NCI-H146 treated with DMSO at 0.1 percent for 48 hours (cell line): Measurements from ENCODE around the gene FASTKD3.
A peak's percentile ranks its signal among the peaks of the same experiment; 100 is the strongest.

Source experiments
- DNase-seq: peaks from one replicate; lab custom pipeline; 2025; ENCODE audit not compliant: unreplicated experiment; lab: John Stamatoyannopoulos, UW

The FASTKD3 gene

GRCh38 chr5:7881816-7882215, 13.0 kb upstream of the FASTKD3 start:
- DNase-seq: no peak

- DNase-seq: no peak
Measured at GRCh38 chr5:7881091-7881490, 12.3 kb upstream of the FASTKD3 start.

DNA sequence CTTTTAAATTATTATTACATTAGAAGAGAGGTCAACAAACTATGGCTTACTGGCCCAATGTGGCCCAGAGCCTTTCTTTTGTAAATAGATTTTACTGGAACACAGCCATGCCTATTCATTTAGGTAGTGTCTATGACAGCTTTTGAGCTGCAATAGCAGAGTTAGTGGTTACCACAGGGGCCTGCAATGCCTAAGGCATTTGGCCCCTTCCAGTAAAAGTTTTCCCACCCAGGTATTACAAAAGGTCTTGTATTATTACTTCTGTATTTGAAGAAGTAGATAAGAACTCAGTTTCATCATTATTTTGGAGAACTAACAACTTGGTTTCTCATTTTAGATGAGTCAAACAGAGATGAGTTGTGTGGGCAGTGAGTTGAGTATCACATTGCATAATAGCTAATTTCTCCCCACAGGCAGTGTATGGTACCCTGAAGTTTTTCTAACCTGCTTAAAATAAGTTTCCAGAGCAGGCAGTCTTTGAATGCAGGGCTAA, 9.6 kb upstream of the FASTKD3 start:
- DNase-seq: no peak

DNA sequence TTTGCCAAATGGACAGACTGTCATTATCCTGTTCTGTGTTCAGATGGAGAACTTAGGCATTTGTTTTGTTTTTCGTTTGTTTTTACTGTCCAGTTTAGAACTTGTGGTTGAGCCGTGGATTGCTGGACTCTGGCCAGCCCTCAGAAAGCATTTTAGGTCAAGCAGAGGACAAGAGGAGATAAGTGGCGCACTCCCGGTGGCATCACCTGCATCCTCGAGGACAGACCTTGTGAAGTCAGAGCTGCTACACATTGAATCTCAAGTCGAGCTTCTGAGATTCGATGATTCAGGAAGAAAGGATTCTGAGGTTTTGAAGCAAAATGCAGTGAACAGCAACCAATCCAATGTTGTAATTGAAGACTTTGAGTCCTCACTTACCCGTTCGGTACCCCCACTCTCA, 9.0 kb upstream of the FASTKD3 start:
- no peak for DNase-seq

DNA sequence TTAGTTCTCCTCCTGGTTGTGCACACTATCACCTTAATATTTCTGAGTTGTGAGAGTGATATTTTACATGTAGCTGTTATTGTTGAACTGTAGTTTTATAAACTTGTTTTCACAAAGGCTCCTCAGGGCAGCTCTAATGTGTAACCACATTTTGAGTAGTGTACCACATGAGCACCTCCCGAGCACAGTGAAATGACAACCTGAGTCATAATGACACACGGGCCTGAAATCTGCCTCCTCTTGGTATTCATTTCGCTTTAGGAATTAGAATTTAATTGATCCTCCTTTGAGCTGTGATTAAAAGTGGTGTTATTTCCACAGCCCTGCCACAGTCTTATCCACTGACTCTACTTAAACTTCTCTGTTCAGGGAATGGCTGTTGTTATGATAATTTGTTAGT, 8.0 kb upstream of the FASTKD3 start:
- no peak for DNase-seq

DNA sequence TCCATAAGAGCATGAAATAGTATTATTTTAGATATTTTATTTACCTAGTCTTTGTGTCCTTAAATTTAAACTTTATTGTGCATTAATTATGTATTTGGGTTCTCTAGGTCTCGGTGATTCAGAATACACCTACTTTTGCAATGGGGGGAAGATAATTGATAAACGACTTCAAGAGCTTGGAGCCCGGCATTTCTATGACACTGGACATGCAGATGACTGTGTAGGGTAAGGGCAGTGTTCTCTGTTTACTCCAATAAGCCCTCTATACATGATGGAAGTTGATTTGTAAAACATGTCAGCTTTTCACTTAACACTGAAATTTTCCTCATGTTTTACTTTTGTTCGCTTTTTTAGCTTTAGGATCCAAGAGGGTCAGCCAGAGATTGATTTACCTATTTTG, 6.3 kb upstream of the FASTKD3 start:
- no peak for DNase-seq

DNA sequence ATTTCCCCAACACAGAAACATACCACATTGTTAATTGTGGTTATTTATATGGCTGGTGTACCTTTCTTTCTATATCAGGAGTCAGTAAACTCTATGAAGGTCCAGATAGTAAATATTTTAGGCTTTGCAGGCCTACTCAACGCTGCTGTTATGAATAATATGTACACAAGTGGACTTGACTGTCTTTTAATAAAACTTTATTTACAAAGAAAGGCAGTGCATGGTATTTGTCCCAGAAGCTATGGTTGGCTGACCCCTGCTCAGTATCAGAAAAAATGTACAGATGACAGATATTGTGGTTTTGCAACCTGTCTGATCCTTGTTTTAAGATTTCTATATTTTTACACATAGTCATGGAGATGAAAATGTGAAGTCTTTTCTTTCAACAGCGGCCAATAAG, 5.8 kb upstream of the FASTKD3 start:
- DNase-seq: no peak

GRCh38 chr5:7873216-7873615, 4.4 kb upstream of the FASTKD3 start:
- DNase-seq: no peak

- no peak for DNase-seq
Measured at GRCh38 chr5:7872517-7873130, 3.8 kb upstream of the FASTKD3 start.

GRCh38 chr5:7871653-7872052, 2.8 kb upstream of the FASTKD3 start:
- no peak for DNase-seq

DNA sequence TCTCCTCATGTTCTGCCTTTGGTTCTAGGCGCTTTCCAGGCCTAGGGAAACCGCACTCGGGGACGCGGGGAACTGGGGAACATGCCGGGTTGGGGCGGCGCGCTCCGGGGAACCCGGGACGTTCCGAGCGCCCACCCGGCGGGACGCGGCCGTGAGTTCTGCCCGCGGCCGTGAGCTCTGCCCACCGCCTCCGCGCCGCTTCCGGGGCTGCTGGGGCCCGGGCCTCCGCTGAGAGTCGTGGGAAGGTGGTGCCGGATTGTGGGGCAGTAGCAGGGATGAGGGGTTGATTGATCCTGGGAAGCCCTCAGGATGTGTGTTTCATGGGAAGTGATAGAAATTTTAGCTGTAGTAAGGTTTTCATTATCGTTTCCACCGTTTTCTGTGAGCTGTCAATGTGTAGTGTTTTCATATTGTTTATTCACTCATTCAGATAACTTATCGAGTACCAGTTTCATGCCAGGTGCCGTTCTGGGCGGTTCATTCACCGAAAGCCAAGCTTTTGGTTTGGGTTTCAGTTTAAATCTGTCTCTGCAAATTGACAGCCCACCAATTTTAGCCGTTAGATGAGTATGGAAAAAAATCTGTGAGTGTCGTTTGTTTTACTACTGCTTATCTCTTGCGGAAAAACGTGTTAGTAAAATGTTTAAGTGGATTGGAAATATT, 774 bp upstream of the FASTKD3 start:
- DNase-seq: no peak

- no peak for DNase-seq
Measured at GRCh38 chr5:7868427-7868772, 431 bp downstream of the FASTKD3 start.

DNA sequence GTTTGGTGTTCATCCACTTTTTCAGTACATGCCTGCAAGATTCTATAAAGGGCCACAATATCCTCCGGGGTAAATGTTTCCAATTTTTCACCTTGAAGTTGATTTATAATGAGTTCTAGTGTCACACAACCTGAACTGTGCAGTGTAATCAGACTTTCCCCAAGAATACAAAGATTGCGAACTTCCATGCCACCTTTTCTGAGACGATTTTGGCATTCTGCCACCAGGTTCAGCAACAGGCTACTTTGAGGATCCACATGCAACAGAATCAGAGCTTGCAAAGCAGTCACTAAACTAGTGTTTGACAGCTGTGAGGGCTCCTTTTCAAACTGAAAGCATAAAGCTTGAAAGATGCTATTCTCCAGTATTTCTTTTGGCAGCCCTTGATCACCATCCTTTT, 1.6 kb downstream of the FASTKD3 start:
- DNase-seq: no peak

- DNase-seq: no peak
Measured at GRCh38 chr5:7866196-7866595, 2.6 kb downstream of the FASTKD3 start.

GRCh38 chr5:7857926-7858632, 10.8 kb downstream of the FASTKD3 start:
- no peak for DNase-seq

- DNase-seq: no peak
Measured at GRCh38 chr5:7857361-7857760, 11.5 kb downstream of the FASTKD3 start.

- DNase-seq: peak; percentile 11
Measured at GRCh38 chr5:7856855-7857254, 12.0 kb downstream of the FASTKD3 start.

DNA sequence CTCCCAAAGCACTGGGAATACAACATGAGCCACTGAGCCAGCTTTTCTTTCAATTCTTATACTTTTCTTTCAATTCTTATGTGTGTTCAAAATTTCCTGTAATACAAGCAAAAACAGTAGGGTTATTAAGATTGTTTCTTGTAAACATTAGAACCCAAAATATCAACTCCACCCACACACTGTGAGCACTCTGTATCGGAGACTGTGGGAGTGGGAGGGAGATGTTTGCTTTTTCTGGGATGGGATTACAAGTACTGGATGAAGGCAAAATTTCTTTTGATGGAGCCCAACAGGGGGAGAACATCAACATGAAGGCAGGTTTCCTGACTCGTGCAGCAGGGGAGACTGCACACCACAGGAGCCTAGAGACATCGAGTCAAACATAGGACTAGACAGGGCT, 13.2 kb downstream of the FASTKD3 start:
- DNase-seq: no peak

GRCh38 chr5:7852988-7853387, 15.8 kb downstream of the FASTKD3 start:
- DNase-seq: no peak

- DNase-seq: no peak
Measured at GRCh38 chr5:7852542-7852941, 16.3 kb downstream of the FASTKD3 start.

GRCh38 chr5:7851617-7852289, 17.1 kb downstream of the FASTKD3 start:
- no peak for DNase-seq

DNA sequence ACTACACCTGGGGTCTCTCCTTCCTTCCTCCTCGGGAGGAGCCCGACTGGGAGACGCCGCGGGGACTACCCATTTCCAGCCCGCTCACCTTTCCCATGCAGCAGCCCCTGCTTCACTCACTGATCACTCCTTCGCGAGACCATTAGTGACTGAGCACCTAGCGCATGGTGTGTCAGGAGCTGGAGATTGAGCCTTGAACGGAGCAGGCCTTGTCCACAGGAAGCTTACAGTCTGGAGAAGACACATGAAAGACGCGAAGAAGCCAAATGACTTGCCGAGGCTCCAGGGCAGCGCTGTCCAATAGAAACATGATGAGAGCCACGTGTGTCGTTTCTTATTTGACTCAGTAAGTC, 17.6 kb downstream of the FASTKD3 start:
- no peak for DNase-seq
